C4-2B (cell line): ENCODE measurements around the gene MOCS1.

Experiments
- H3K27ac ChIP-seq: fragments of 450-650 bp; 2 replicates; pipeline ENCODE4 v1.5.1; 2017
- ZFX ChIP-seq: fragments of 450-650 bp; IDR thresholded peaks from 2 replicates; pipeline ENCODE4 v1.6.1; 2017
- TF ChIP-seq, protein P1 (sequence below): fragments of 450-650 bp; conservative IDR thresholded peaks from 2 replicates; pipeline ENCODE4 v1.5.1; 2017; ENCODE audit warnings: mild to moderate bottlenecking

MOCS1 gene

DNA sequence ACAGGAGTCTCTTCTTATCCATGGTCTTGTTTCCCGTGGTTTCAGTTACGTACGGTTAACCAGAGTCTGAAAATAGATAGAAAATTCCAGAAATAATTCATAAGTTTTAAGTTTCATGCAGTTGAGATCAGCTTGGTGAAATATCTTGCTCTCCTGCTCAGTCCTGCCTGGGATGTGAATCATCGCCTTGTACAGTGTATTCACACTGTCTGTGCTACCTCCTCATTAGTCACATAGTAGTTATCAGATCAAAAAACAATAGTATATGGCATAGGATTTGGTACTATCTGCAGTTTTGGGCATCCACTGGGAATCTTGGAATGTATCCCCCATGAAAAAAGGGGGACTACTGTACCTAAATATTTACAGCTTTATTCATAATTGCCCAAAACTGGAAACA lies 22.7 kb upstream of the MOCS1 start:
- no peak for TF ChIP-seq ZFX
- TF ChIP-seq, protein P1, sequence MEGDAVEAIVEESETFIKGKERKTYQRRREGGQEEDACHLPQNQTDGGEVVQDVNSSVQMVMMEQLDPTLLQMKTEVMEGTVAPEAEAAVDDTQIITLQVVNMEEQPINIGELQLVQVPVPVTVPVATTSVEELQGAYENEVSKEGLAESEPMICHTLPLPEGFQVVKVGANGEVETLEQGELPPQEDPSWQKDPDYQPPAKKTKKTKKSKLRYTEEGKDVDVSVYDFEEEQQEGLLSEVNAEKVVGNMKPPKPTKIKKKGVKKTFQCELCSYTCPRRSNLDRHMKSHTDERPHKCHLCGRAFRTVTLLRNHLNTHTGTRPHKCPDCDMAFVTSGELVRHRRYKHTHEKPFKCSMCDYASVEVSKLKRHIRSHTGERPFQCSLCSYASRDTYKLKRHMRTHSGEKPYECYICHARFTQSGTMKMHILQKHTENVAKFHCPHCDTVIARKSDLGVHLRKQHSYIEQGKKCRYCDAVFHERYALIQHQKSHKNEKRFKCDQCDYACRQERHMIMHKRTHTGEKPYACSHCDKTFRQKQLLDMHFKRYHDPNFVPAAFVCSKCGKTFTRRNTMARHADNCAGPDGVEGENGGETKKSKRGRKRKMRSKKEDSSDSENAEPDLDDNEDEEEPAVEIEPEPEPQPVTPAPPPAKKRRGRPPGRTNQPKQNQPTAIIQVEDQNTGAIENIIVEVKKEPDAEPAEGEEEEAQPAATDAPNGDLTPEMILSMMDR: no peak
- H3K27ac ChIP-seq: no peak overlapping the region

DNA sequence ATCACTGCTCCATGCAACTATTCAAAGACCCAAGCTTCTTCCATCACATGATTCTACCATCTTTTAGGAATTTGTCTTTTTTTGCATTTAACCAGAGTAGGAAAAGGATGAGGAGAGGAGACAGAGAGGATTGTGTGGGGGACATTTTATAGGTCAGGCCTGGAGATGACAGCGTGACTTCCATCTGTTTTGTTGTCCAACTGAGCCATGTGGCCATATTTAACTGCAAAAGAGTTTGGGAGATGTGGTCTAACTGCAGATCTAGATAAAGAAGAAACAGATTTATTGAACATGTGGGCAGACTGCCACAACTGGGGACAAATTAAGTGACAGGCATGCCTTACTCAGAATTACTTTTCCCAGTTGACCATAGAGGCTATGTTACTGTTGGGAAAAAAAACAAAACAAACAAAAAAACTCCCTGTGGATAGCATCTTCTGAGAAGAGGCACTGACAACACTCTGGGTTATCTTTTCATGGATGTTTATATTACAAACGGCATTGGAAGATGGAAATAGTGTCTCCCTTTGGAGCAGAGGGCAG lies 18.9 kb upstream of the MOCS1 start:
- no peak overlapping the region for H3K27ac ChIP-seq
- TF ChIP-seq ZFX: no peak
- TF ChIP-seq, protein P1: no peak

DNA sequence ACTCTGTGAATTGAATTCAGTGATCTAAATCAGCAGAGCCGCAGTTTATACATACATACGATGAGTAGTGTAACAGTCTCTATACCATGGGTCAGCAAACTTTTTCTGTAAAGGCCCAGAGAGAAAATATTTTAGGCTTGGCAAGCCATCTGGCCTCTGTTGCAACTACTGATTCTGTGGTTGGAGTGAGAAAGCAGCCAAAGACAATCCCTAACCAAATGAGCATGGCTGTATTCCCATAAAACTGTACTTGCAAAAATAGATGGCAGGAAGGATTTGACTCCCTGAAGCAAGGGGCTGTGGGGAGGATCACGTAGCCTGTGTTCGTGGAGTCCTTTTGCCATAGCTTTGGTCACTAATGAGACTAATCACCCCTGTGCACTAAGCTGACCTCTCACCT lies 17.9 kb upstream of the MOCS1 start:
- TF ChIP-seq, protein P1: no peak
- TF ChIP-seq ZFX: no peak
- no peak overlapping the region for H3K27ac ChIP-seq

DNA sequence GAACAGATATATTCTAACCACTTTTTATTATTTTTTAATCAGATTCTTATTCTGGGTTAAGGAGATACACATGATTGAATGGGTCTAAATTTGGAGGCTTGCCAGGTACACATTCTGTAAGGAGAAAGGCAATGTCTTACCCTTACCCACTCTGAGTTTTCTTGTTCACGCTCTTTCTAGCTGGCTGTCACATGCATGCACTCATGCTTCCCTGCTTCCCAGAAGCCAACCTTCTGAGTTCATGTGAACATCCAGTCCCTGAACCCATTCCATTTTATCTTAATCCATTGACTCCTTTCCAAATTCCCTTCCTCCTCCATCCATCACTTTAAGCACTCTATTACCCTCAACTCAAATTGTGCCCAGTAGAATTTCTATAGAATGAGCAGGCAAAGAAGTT lies 17.5 kb upstream of the MOCS1 start:
- H3K27ac ChIP-seq: no peak overlapping the region
- TF ChIP-seq ZFX: no peak
- TF ChIP-seq, protein P1: no peak

DNA sequence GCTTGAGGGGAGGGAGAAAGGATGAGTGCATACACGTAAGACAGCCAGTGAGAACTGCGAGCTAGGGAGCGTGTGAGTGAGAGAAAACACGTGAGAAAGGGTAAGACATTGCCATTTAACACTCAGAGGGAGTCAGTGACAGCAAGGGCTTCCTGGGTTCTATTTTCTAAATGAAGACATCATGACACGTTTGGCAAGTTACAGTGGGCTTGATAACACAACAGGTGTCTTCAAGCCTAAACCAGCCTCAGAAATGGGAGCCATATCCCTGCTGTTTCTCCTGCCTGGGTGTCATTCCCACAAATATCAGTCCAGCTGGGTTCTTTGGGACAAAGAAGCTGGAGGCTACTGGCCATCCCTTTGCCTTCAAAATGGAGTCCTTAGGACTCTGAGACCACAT lies 16.9 kb upstream of the MOCS1 start:
- no peak overlapping the region for H3K27ac ChIP-seq
- TF ChIP-seq, protein P1: no peak
- TF ChIP-seq ZFX: no peak

DNA sequence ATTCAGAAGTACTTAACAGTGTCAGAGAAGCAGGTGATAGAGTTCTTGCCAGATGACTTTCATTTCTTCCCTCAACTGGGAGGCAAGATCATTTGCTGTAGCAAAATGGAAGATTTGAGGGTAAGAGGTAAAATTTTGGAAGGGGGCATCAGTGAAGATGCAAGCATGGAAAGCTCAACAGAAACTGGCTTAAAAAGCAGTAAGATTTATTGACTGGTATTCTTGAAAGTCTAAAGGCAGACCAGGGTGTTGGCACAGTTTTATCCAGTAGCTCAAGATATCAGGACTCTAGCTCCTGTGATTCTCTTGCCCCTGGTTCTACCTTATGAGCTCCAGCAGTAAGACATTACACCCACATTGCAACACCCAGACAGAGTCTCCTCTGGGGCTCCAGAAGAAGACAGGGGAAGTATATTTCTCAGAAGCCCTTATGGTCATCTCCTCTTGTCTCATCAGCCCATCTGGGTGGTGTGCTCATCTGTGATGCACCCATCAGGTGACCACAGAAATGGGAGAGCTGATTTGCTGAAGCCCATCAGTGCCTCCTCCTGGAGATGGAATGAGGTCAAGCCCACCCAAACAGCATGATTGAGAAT lies 16.0 kb upstream of the MOCS1 start:
- no peak overlapping the region for H3K27ac ChIP-seq
- TF ChIP-seq ZFX: no peak
- TF ChIP-seq, protein P1: no peak

DNA sequence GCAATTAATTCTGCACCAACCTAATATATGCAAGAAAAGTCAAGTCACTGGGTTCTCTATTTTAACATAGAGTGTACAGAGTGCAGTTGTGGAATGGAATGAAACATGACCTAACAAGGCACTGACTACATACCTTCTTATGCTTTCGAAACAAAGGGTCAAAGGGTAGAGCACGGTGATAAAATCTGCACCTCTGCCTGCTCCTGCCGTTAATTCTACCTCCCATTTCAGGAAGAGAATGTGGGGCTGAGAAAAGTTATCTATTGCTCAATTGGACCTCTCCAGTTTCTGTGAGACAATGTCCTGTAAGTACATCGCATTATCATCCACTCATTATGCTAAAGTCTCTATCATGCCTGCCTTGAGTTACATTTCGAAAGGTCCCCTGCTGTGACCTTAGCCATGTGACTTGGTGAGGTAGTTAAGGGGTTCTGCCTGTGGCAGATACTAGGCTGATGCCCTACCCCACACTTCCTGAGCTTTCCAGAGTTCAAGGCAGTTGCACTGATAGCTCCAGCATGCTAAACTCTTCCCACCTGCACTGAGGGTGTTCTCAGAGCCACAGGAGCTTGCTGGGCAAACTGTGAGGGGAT lies 14.0 kb upstream of the MOCS1 start:
- TF ChIP-seq, protein P1: no peak
- no peak for TF ChIP-seq ZFX
- no peak overlapping the region for H3K27ac ChIP-seq
